Measurements from ENCODE around the gene TMEM178B. TPM values are rescaled to one million over a fixed set of nuclear protein-coding genes. Genes with fewer than 3 reads are reported as not detected.

TMEM178B gene
- polyA plus RNA-seq, 1 donor from 2014 or later: 40.7 TPM

- no peaks in the 10 kb centered on the region for H3K9me3 ChIP-seq (ENCODE audit: low read length)
- no peaks in the 10 kb centered on the region for H3F3A ChIP-seq (ENCODE audit: insufficient read depth, low read length, poor library complexity, severe bottlenecking)
- H3K4me3 ChIP-seq (ENCODE audit: low read length): no peak overlapping the region
- H4K20me1 ChIP-seq (ENCODE audit: insufficient read depth): no peaks in the 10 kb centered on the region
- TF ChIP-seq SMC3 (conservative IDR thresholded peaks at IDR 0.05; ENCODE audit: poor library complexity) (no peak), POLR2AphosphoS5 (IDR thresholded peaks at IDR 0.05) (no peak), TAF1 (IDR thresholded peaks at IDR 0.05; ENCODE audit: low read depth) (no peak), REST (IDR thresholded peaks at IDR 0.05; ENCODE audit: borderline replicate concordance) (no peak), EZH2 (IDR thresholded peaks at IDR 0.05; ENCODE audit: borderline replicate concordance, insufficient read depth, low read length, poor library complexity, severe bottlenecking) (no peak), EP300 (conservative IDR thresholded peaks at IDR 0.05; ENCODE audit: poor library complexity, severe bottlenecking) (no peak), MXI1 (conservative IDR thresholded peaks at IDR 0.05; ENCODE audit: poor library complexity, severe bottlenecking) (no peak), RAD21 (conservative IDR thresholded peaks at IDR 0.05) (no peak)
- TF ChIP-seq, protein P1, sequence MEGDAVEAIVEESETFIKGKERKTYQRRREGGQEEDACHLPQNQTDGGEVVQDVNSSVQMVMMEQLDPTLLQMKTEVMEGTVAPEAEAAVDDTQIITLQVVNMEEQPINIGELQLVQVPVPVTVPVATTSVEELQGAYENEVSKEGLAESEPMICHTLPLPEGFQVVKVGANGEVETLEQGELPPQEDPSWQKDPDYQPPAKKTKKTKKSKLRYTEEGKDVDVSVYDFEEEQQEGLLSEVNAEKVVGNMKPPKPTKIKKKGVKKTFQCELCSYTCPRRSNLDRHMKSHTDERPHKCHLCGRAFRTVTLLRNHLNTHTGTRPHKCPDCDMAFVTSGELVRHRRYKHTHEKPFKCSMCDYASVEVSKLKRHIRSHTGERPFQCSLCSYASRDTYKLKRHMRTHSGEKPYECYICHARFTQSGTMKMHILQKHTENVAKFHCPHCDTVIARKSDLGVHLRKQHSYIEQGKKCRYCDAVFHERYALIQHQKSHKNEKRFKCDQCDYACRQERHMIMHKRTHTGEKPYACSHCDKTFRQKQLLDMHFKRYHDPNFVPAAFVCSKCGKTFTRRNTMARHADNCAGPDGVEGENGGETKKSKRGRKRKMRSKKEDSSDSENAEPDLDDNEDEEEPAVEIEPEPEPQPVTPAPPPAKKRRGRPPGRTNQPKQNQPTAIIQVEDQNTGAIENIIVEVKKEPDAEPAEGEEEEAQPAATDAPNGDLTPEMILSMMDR (IDR thresholded peaks at IDR 0.05; ENCODE audit: poor library complexity, severe bottlenecking): no peak
- H3K9me2 ChIP-seq (ENCODE audit: insufficient read depth, low read length): no peaks in the 10 kb centered on the region
- H3K79me2 ChIP-seq (replicated peaks; ENCODE audit: insufficient read depth, low read length): no peaks in the 10 kb centered on the region
- H3K4me2 ChIP-seq (ENCODE audit: low read length): no peak overlapping the region
- no peak overlapping the region for H3K27ac ChIP-seq (ENCODE audit: low read length)
- H2AFZ ChIP-seq (ENCODE audit: low read depth, low read length): no peak overlapping the region
- H3K9ac ChIP-seq (ENCODE audit: low read length): no peak overlapping the region
- no peaks in the 10 kb centered on the region for H3K36me3 ChIP-seq (ENCODE audit: insufficient read depth, low read length)
- no peaks in the 10 kb centered on the region for H3K27me3 ChIP-seq (ENCODE audit: insufficient read depth, low read depth, low read length)
Observed at GRCh38 chr7:141042222-141043193, 31.4 kb upstream of the TMEM178B start.

DNA sequence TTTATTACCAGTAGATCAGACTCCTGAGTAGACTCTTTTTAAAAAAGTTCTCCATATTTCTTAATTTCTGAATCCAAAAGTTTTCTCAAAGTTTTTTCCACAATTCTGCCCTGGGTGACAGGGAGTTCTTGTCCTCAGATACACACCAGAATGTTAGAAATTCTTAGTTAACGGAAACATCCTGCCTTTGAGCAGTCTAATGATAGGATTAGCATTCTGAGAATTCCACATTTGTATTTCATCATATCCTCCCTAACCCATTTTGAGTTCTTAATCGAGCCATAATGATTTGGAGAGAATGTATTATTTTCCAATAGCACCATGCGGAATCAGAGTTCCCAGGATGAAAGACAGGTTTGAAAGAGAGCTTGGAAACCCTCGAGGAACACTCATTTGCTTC, 30.2 kb upstream of the TMEM178B start:
- H2AFZ ChIP-seq (ENCODE audit: low read depth, low read length): no peak overlapping the region
- TF ChIP-seq REST (IDR thresholded peaks at IDR 0.05; ENCODE audit: borderline replicate concordance): no peak
- no peak for TF ChIP-seq POLR2AphosphoS5 (IDR thresholded peaks at IDR 0.05)
- no peak for TF ChIP-seq TAF1 (IDR thresholded peaks at IDR 0.05; ENCODE audit: low read depth)
- no peak for TF ChIP-seq MXI1 (conservative IDR thresholded peaks at IDR 0.05; ENCODE audit: poor library complexity, severe bottlenecking)
- no peak overlapping the region for H3K27ac ChIP-seq (ENCODE audit: low read length)
- H3K9me3 ChIP-seq (ENCODE audit: low read length): no peaks in the 10 kb centered on the region
- no peaks in the 10 kb centered on the region for H3K79me2 ChIP-seq (replicated peaks; ENCODE audit: insufficient read depth, low read length)
- H3K9ac ChIP-seq (ENCODE audit: low read length): no peak overlapping the region
- no peaks in the 10 kb centered on the region for H3K9me2 ChIP-seq (ENCODE audit: insufficient read depth, low read length)
- H3K36me3 ChIP-seq (ENCODE audit: insufficient read depth, low read length): no peaks in the 10 kb centered on the region
- no peaks in the 10 kb centered on the region for H3K27me3 ChIP-seq (ENCODE audit: insufficient read depth, low read depth, low read length)
- no peaks in the 10 kb centered on the region for H4K20me1 ChIP-seq (ENCODE audit: insufficient read depth)
- H3K4me3 ChIP-seq (ENCODE audit: low read length): no peak overlapping the region
- H3F3A ChIP-seq (ENCODE audit: insufficient read depth, low read length, poor library complexity, severe bottlenecking): no peaks in the 10 kb centered on the region
- no peak overlapping the region for H3K4me2 ChIP-seq (ENCODE audit: low read length)

All from neural cell (in vitro differentiated cells).